CD8-positive, alpha-beta memory T cell (primary cell): Measurements from ENCODE around the gene CLPTM1L. TPM values are rescaled to one million over a fixed set of nuclear protein-coding genes. Genes with fewer than 3 reads are reported as not detected.
"Not testable (repeated sequence)": the region's sequence is repeated elsewhere in the genome, so short reads cannot be mapped to it uniquely, and the experiment has no call there.

Experiments
- CTCF ChIA-PET: fragments of 350-600 bp; sonication (Branson Sonifier 250); formaldehyde crosslinking; loops from one replicate; lab custom pipeline; 2021; ENCODE audit warnings: antibody characterized with exemption; lab: Charles Lee
- POLR2A ChIA-PET: fragments of 350-600 bp; sonication (Branson Sonifier 250); formaldehyde crosslinking; loops from one replicate; lab custom pipeline; 2021; ENCODE audit warnings: antibody characterized with exemption; lab: Charles Lee
- DNase-seq, 5 donors: peaks; one replicate each; pipeline versions ENCODE4 v3.0.0 to v3.0.0-alpha.2; 2020 to 2022; ENCODE audit warnings: mixed read lengths in 1 of 5
- H3K27ac ChIP-seq: one replicate; pipeline ENCODE4 v1.7.0; 2013; ENCODE audit warnings: low read depth, mild to moderate bottlenecking, low read length, moderate library complexity
- H3K27me3 ChIP-seq: 2 replicates; pipeline ENCODE4 v1.7.0; 2013; ENCODE audit warnings: low read length, mild to moderate bottlenecking; ENCODE audit not compliant: insufficient read depth, poor library complexity, severe bottlenecking
- H3K36me3 ChIP-seq: 2 replicates; pipeline ENCODE4 v1.7.0; 2013; ENCODE audit warnings: mild to moderate bottlenecking, low read length, moderate library complexity; ENCODE audit not compliant: insufficient read depth
- H3K4me1 ChIP-seq: 2 replicates; pipeline ENCODE4 v1.7.0; 2013; ENCODE audit warnings: mild to moderate bottlenecking, low read length, moderate library complexity; ENCODE audit not compliant: insufficient read depth
- H3K4me3 ChIP-seq: 2 replicates; pipeline ENCODE4 v1.7.0; 2013; ENCODE audit warnings: mild to moderate bottlenecking, low read length
- H3K9me3 ChIP-seq: 2 replicates; pipeline ENCODE4 v1.7.0; 2013; ENCODE audit warnings: mild to moderate bottlenecking, low read length
- H3K27ac Mint-ChIP-seq, 8 donors: one replicate each; pipeline ENCODE4 v1.8.0; 2020 to 2021; ENCODE audit warnings: mixed read lengths in 8 of 8, mild to moderate bottlenecking in 6 of 8, inconsistent platforms in 3 of 8, moderate library complexity in 3 of 8
- H3K27me3 Mint-ChIP-seq, 2 donors: one replicate each; pipeline ENCODE4 v1.8.0; 2020 to 2021; ENCODE audit warnings: mixed read lengths in 2 of 2, mild to moderate bottlenecking in 1 of 2, moderate library complexity in 1 of 2
- H3K36me3 Mint-ChIP-seq, 3 donors: one replicate each; pipeline ENCODE4 v1.8.0; 2020 to 2021; ENCODE audit warnings: mixed read lengths in 3 of 3, inconsistent platforms in 1 of 3, mild to moderate bottlenecking in 1 of 3
- H3K4me1 Mint-ChIP-seq, 3 donors: one replicate each; pipeline ENCODE4 v1.8.0; 2020 to 2021; ENCODE audit warnings: mixed read lengths in 3 of 3, inconsistent platforms in 1 of 3, mild to moderate bottlenecking in 1 of 3
- H3K4me3 Mint-ChIP-seq, 7 donors: one replicate each; pipeline ENCODE4 v1.8.0; 2020 to 2021; ENCODE audit warnings: mixed read lengths in 7 of 7, mild to moderate bottlenecking in 6 of 7, moderate library complexity in 4 of 7, inconsistent platforms in 2 of 7
- H3K9me3 Mint-ChIP-seq, 5 donors: one replicate each; pipeline ENCODE4 v1.8.0; 2020 to 2022; ENCODE audit warnings: mixed read lengths in 5 of 5, mild to moderate bottlenecking in 3 of 5, moderate library complexity in 2 of 5, inconsistent platforms in 1 of 5
- polyA plus RNA-seq: library from polyadenylated mRNA; unstranded; fragments of 300-500 nt; fragmentation: Illumina TruSeq; gene quantifications from one replicate; pipeline ENCODE4 v1.2.3, GENCODE V29; 2021
- total RNA-seq, 2 experiments: library from RNA; stranded (reverse); gene quantifications; one replicate each; pipeline ENCODE4 v1.2.3, GENCODE V29; 2021

CLPTM1L gene
- total and polyA plus RNA-seq, 3 experiments from 2014 or later, result 68.1 to 110 (median 109) TPM

GRCh38 chr5:1360861-1361260, 16.0 kb upstream of the CLPTM1L start:
- H3K36me3 ChIP-seq, result no peaks in the 10 kb centered on the region
- no peaks in the 10 kb centered on the region for H3K36me3 Mint-ChIP-seq
- no peaks in the 10 kb centered on the region for H3K4me1 Mint-ChIP-seq
- CTCF ChIA-PET, result interaction anchor here (1.5 kb wide), 2 partner anchors 19 to 284 kb away, joined by 4 to 7 read pairs; no protein-coding TSS in a partner anchor
- H3K9me3 Mint-ChIP-seq, result no peaks in the 10 kb centered on the region
- DNase-seq, result no peak
- no peak overlapping the region for H3K4me3 ChIP-seq
- H3K27ac ChIP-seq, result no peak overlapping the region
- peaks cover 20 to 40% of the 10 kb centered on the region in 2 donors for H3K27me3 Mint-ChIP-seq
- no peak overlapping the region for H3K4me3 Mint-ChIP-seq
- no peaks in the 10 kb centered on the region for H3K9me3 ChIP-seq
- no peaks in the 10 kb centered on the region for H3K4me1 ChIP-seq
- POLR2A ChIA-PET, result no interaction called here
- H3K27me3 ChIP-seq, result peaks cover 23% of the 10 kb centered on the region
- H3K27ac Mint-ChIP-seq, result peak overlapping the region in 1 of 8 donors; percentile 60

DNA sequence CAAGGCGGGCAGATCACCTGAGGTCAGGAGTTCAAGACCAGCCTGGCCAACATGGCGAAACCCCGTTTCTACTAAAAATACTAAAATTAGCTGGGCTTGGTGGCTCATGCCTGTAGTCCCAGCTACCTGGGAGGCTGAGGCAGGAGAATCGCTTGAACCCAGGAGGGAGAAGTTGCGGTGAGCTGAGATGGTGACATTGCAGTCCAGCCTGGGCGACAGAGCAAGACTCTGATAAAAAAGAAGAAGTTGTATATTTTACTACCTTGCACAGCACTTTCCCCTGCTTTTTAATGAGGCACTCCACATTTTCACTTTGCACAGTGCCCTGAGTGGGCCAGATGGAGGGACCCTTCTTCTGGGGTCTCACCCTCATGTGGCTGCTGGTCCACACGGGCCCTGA, 15.5 kb upstream of the CLPTM1L start:
- peaks cover 20 to 40% of the 10 kb centered on the region in 2 donors for H3K27me3 Mint-ChIP-seq
- H3K36me3 ChIP-seq, H3K9me3 Mint-ChIP-seq, H3K4me1 Mint-ChIP-seq, H3K27ac Mint-ChIP-seq, H3K4me1 ChIP-seq, DNase-seq, H3K4me3 ChIP-seq, POLR2A ChIA-PET, H3K27ac ChIP-seq, H3K4me3 Mint-ChIP-seq, H3K9me3 ChIP-seq, H3K36me3 Mint-ChIP-seq: not testable (repeated sequence)
- CTCF ChIA-PET, result interaction anchor here (1.5 kb wide), 2 partner anchors 20 to 285 kb away, joined by 4 to 7 read pairs; no protein-coding TSS in a partner anchor
- peaks cover 23% of the 10 kb centered on the region for H3K27me3 ChIP-seq

DNA sequence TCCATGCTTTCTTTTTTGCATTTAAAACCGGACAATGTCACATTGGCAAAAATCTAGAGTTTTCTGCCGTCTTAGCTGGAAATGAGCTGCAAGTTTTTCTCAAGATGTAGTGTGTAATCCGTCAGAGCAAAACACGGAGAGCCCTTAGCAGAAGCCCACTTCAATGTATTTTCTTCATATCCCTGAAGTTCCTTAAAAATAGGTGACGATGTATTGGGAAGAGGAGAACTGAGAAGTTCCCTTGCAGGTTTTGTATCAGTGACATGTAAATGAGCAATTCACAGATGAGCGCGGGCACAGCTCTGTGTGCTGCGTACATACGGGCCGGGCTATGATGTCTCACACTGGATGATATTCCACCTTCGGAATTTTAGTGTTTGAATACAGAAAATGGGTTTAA, 14.8 kb upstream of the CLPTM1L start:
- Mint-ChIP-seq H3K4me3 (no peak overlapping the region), H3K4me1 (no peaks in the 10 kb centered on the region), H3K9me3 (no peaks in the 10 kb centered on the region), H3K27ac (no peak overlapping the region), H3K36me3 (no peaks in the 10 kb centered on the region), H3K27me3 (peaks cover 18 to 40% of the 10 kb centered on the region in 2 donors)
- no peak overlapping the region for H3K27ac ChIP-seq
- H3K27me3 ChIP-seq, result peaks cover 23% of the 10 kb centered on the region
- POLR2A ChIA-PET, result no interaction called here
- CTCF ChIA-PET, result interaction anchor here (1.5 kb wide), 2 partner anchors 21 to 285 kb away, joined by 4 to 7 read pairs; no protein-coding TSS in a partner anchor
- H3K9me3 ChIP-seq, result no peaks in the 10 kb centered on the region
- H3K36me3 ChIP-seq, result no peaks in the 10 kb centered on the region
- H3K4me3 ChIP-seq, result no peak overlapping the region
- no peak for DNase-seq
- no peaks in the 10 kb centered on the region for H3K4me1 ChIP-seq

- Histone ChIP-seq H3K36me3 (no peaks in the 10 kb centered on the region), H3K4me3 (no peak overlapping the region), H3K27me3 (peaks cover 23% of the 10 kb centered on the region), H3K9me3 (no peaks in the 10 kb centered on the region), H3K4me1 (no peaks in the 10 kb centered on the region), H3K27ac (no peak overlapping the region)
- CTCF ChIA-PET, result no interaction called here
- Mint-ChIP-seq H3K27ac (no peak overlapping the region), H3K4me1 (no peaks in the 10 kb centered on the region), H3K27me3 (peaks cover 18 to 36% of the 10 kb centered on the region in 2 donors), H3K4me3 (no peak overlapping the region), H3K36me3 (no peaks in the 10 kb centered on the region), H3K9me3 (no peaks in the 10 kb centered on the region)
- DNase-seq, result no peak
- POLR2A ChIA-PET, result no interaction called here
Observed at GRCh38 chr5:1359031-1359645, 14.2 kb upstream of the CLPTM1L start.

GRCh38 chr5:1358726-1359025, 13.8 kb upstream of the CLPTM1L start:
- Mint-ChIP-seq H3K9me3 (no peaks in the 10 kb centered on the region), H3K4me3 (no peak overlapping the region)
- CTCF ChIA-PET, result no interaction called here

DNA sequence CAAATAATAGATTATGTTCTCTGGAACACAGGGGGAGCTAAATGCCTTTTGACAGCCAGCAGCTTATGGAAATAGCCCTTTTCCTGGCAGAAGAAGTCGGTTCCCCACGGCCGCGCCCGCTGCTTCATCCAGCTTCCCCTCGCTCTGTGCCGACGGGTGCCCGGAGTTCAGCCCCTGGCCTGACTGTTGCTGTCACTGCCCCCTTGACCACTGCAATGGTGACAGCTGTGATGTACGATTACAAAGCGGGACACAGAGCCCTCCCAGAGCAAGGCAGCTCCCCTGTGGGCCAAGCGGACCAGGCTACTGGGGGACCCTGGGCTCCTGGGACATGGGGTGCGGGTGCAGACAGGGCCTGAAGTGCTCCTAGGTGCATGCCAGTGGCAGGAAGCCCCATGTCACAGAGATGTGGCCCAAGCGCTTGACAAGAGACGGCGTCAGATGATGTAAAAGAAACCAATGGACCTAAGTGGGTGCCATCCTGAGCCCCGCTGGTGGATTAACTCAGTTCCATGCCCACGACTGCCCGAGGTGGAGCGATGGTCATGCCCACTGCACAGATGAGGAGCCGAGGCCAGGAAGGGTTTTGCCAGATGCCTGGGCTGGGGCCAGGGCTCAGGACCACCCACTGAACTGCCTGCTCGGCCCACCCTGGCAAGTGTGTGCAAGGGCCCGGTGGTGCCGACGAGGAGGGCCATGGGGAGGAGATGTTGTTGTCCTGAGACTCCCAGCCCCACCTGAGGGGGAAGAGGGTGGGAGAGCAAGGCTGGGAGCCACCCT, 13.2 kb upstream of the CLPTM1L start:
- no peak overlapping the region for H3K27ac Mint-ChIP-seq
- CTCF ChIA-PET, result no interaction called here
- H3K27ac ChIP-seq, result no peak overlapping the region
- peaks cover 18 to 32% of the 10 kb centered on the region in 2 donors for H3K27me3 Mint-ChIP-seq
- no peaks in the 10 kb centered on the region for H3K9me3 ChIP-seq
- no peaks in the 10 kb centered on the region for H3K36me3 ChIP-seq
- POLR2A ChIA-PET, result no interaction called here
- no peaks in the 10 kb centered on the region for H3K4me1 Mint-ChIP-seq
- peaks cover 16% of the 10 kb centered on the region for H3K27me3 ChIP-seq
- H3K4me1 ChIP-seq, result no peaks in the 10 kb centered on the region
- no peaks in the 10 kb centered on the region for H3K36me3 Mint-ChIP-seq
- H3K4me3 Mint-ChIP-seq, result no peak overlapping the region
- DNase-seq, result no peak
- no peaks in the 10 kb centered on the region for H3K9me3 Mint-ChIP-seq
- no peak overlapping the region for H3K4me3 ChIP-seq

More at GRCh38 chr5:1358726-1359025, 13.8 kb upstream of the CLPTM1L start:
- H3K9me3 ChIP-seq, result no peaks in the 10 kb centered on the region
- H3K27me3 ChIP-seq, result peaks cover 19% of the 10 kb centered on the region
- Mint-ChIP-seq H3K27me3 (peaks cover 18 to 36% of the 10 kb centered on the region in 2 donors), H3K27ac (no peak overlapping the region), H3K4me1 (no peaks in the 10 kb centered on the region), H3K36me3 (no peaks in the 10 kb centered on the region)
- H3K4me1 ChIP-seq, result no peaks in the 10 kb centered on the region
- DNase-seq, result no peak
- H3K4me3 ChIP-seq, result no peak overlapping the region
- no peaks in the 10 kb centered on the region for H3K36me3 ChIP-seq
- POLR2A ChIA-PET, result no interaction called here
- no peak overlapping the region for H3K27ac ChIP-seq

DNA sequence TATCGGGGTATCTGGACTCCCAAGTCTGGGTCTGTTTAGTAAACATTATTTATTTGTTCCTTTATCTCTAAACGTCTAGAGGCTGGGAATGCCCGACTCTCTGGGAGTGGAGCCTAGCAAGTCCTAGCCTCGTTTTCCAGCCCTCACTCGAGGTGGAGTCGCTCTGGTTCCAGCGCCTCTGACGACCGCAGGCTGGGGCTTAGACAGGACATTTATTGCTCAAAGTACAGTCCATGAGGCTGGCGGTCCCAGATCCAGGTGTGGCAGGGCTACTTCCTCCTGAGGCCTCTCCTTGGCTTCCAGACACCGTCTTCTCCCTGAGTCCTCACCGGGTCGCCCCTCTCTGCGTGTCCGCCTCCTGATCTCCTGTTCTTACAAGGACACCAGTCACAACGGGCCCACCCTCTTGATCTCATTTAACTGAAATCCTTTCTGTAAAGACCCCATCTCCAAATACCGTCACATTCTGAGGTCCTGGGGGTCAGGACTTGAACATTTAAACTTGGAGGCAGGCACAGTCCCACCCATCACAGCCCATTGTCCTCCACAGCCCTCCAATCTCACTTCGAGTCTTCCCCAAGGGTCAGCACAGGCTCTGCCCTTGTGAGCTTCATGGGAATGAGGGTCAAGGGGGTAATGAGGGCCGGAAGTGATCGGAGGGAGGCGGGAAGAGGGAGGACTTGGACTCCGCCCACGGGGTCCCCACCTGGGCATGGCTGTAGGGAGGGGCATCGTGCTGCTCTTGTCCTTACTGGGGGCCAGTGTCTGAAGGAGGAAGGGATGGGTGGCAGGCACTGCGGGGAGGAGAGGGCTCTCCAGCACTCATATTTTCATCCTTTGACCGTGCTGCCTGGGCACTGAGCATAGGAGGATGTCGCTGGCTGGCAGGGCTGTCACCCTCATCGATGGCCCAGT, 12.2 kb upstream of the CLPTM1L start:
- ChIA-PET POLR2A (no interaction called here), CTCF (no interaction called here)
- Mint-ChIP-seq H3K27me3 (peaks cover 16 to 27% of the 10 kb centered on the region in 2 donors), H3K9me3 (no peaks in the 10 kb centered on the region), H3K36me3 (no peaks in the 10 kb centered on the region), H3K4me1 (no peaks in the 10 kb centered on the region), H3K27ac (no peak overlapping the region), H3K4me3 (no peak overlapping the region)
- DNase-seq, result no peak
- H3K4me1 ChIP-seq, result no peaks in the 10 kb centered on the region
- no peaks in the 10 kb centered on the region for H3K36me3 ChIP-seq
- no peaks in the 10 kb centered on the region for H3K9me3 ChIP-seq
- no peak overlapping the region for H3K27ac ChIP-seq
- H3K27me3 ChIP-seq, result peaks cover 13% of the 10 kb centered on the region
- no peak overlapping the region for H3K4me3 ChIP-seq
